GM12878 (cell line): ENCODE results near the gene DTX3.

Experiments used
- REST ChIP-seq: IDR thresholded peaks from 2 replicates; pipeline ENCODE4 v1.6.1; 2012; ENCODE audit warnings: mild to moderate bottlenecking, low read depth, low read length
- SP1 ChIP-seq: IDR thresholded peaks from one replicate; pipeline ENCODE4 v1.6.1; 2011; ENCODE audit warnings: low read depth, low read length

- TF ChIP-seq SP1, result no peak
- no peak for TF ChIP-seq REST
Observed at GRCh38 chr12:57592551-57593165, 12.0 kb upstream of the DTX3 start.
